ENCODE results near the gene PLA2G4F.

The PLA2G4F gene

GRCh38 chr15:42151141-42151561, 5.3 kb downstream of the PLA2G4F start:
- no peak for TF ChIP-seq CTCF (IDR thresholded peaks at IDR 0.05; ENCODE audit: control extremely low read depth, extremely low read depth, low read depth, missing control alignments)
- POLR2A ChIA-PET = no interaction called here
- DNase-seq (ENCODE audit: extremely low spot score) = no peak
- CTCF ChIA-PET = no interaction called here

GRCh38 chr15:42150219-42150970, 6.0 kb downstream of the PLA2G4F start:
- TF ChIP-seq CTCF (IDR thresholded peaks at IDR 0.05; ENCODE audit: control extremely low read depth, extremely low read depth, low read depth, missing control alignments) = no peak
- POLR2A ChIA-PET = no interaction called here
- CTCF ChIA-PET = interaction anchor here (0.5 to 1.2 kb wide), 2 partner anchors 66 to 469 kb away, joined by 3 read pairs; no protein-coding TSS in a partner anchor
- no peak for DNase-seq (ENCODE audit: extremely low spot score)

- ChIA-PET CTCF (interaction anchor here (0.5 to 2.5 kb wide), 3 partner anchors 15 to 469 kb away, joined by 3 to 11 read pairs (median 3); no protein-coding TSS in a partner anchor), POLR2A (no interaction called here)
- TF ChIP-seq CTCF (IDR thresholded peaks at IDR 0.05; ENCODE audit: control extremely low read depth, extremely low read depth, low read depth, missing control alignments) = no peak
- DNase-seq (ENCODE audit: extremely low spot score) = no peak
These were observed 6.8 kb downstream of the PLA2G4F start for GRCh38 chr15:42149493-42150218.

- ChIA-PET CTCF (interaction anchor here (0.8 to 2.5 kb wide), 3 partner anchors 13 to 23 kb away, joined by 3 to 11 read pairs (median 3); no protein-coding TSS in a partner anchor), POLR2A (no interaction called here)
- DNase-seq (ENCODE audit: extremely low spot score) = no peak
- TF ChIP-seq CTCF (IDR thresholded peaks at IDR 0.05; ENCODE audit: control extremely low read depth, extremely low read depth, low read depth, missing control alignments) = no peak
These were observed 7.5 kb downstream of the PLA2G4F start for GRCh38 chr15:42148808-42149492.

GRCh38 chr15:42147431-42147735, 9.1 kb downstream of the PLA2G4F start:
- ChIA-PET CTCF (interaction anchor here (1.3 to 2.5 kb wide), 2 partner anchors 13 to 16 kb away, joined by 4 to 11 read pairs; no protein-coding TSS in a partner anchor), POLR2A (no interaction called here)
- DNase-seq (ENCODE audit: extremely low spot score) = no peak
- TF ChIP-seq CTCF (IDR thresholded peaks at IDR 0.05; ENCODE audit: control extremely low read depth, extremely low read depth, low read depth, missing control alignments) = no peak
